HCT116 (cell line): ENCODE results near the gene SEZ6. TPM values are rescaled to one million over a fixed set of nuclear protein-coding genes. Genes with fewer than 3 reads are reported as not detected.

Experiments used
- ATAC-seq: fragments of 200-7000 bp; cut with Tn5 transposase; 2 replicates; pipeline ENCODE4 v1.9.1; 2020; ENCODE audit warnings: mild to moderate bottlenecking, moderate library complexity
- BruUV-seq: library from RNA; stranded (reverse); fragments of 400-500 nt; replicated peaks from 2 replicates; lab custom pipeline; 2021; lab: Mats Ljungman, UMichigan
- CTCF ChIA-PET: fragments of 300-600 bp; sonication (Branson Sonifier 250); formaldehyde crosslinking; loops from one replicate; lab custom pipeline; 2021; ENCODE audit warnings: antibody characterized with exemption; lab: Charles Lee
- POLR2A ChIA-PET: fragments of 300-600, 350-600 bp; sonication (Branson Sonifier 250); formaldehyde crosslinking; loops from one replicate; lab custom pipeline; 2021; ENCODE audit warnings: antibody characterized with exemption; lab: Charles Lee
- RAD21 ChIA-PET, 2 experiments: fragments of 300-600 bp; sonication (Branson Sonifier 250); formaldehyde crosslinking; loops; one replicate each; lab custom pipeline; 2023; ENCODE audit warnings: low total read pairs in 2 of 2; ENCODE audit not compliant: uncharacterized antibody in 2 of 2, unreplicated experiment in 2 of 2, low non-redundant PET in 1 of 2; lab: Charles Lee
- DNase-seq: peaks from one replicate; pipeline ENCODE4 v3.0.0-alpha.2; 2010; ENCODE audit warnings: low read depth, low spot score
- H2AFZ ChIP-seq: fragments of 200-600 bp; shearing (Covaris generic), sonication (generic); 2 replicates; pipeline ENCODE4 v1.6.1; 2017; ENCODE audit warnings: low read depth, mixed run types, mixed read lengths, antibody characterized with exemption, low read length; ENCODE audit not compliant: poor library complexity, severe bottlenecking
- H3K27ac ChIP-seq: 2 replicates; pipeline ENCODE4 v1.5.1; 2012; ENCODE audit warnings: low read depth, low read length
- H3K27me3 ChIP-seq: fragments of 200-600 bp; sonication (generic); 2 replicates; pipeline ENCODE4 v1.6.1; 2016; ENCODE audit warnings: mixed run types, low read length, mixed read lengths; ENCODE audit not compliant: insufficient read depth
- H3K36me3 ChIP-seq, 2 experiments: fragments of 200-500 bp in 1 of 2; fragments of 200-600 bp in 1 of 2; sonication (Bioruptor generic) in 1 of 2; sonication (generic) in 1 of 2; 2 replicates each; pipeline versions ENCODE4 v1.5.1 to v1.6.1; 2014 to 2016; ENCODE audit warnings: low read length in 2 of 2, inconsistent platforms in 1 of 2, mixed read lengths in 1 of 2, mixed run types in 1 of 2; ENCODE audit not compliant: insufficient read depth in 2 of 2, control insufficient read depth in 1 of 2
- H3K4me1 ChIP-seq, 2 experiments: fragments of 200-600 bp in 1 of 2; sonication (generic) in 1 of 2; 2 replicates each; pipeline versions ENCODE4 v1.5.1 to v1.6.1; 2012 to 2017; ENCODE audit warnings: low read length in 2 of 2, inconsistent platforms in 1 of 2, mild to moderate bottlenecking in 1 of 2, mixed read lengths in 1 of 2, mixed run types in 1 of 2, moderate library complexity in 1 of 2; ENCODE audit not compliant: insufficient read depth in 2 of 2, control insufficient read depth in 1 of 2
- H3K4me2 ChIP-seq: fragments of 200-600 bp; sonication (generic); 2 replicates; pipeline ENCODE4 v1.6.1; 2017; ENCODE audit warnings: mixed run types, low read length, mixed read lengths
- H3K4me3 ChIP-seq, 2 experiments: fragments of 200-600 bp in 1 of 2; sonication (generic) in 1 of 2; replicated peaks in 1 of 2; 2 replicates each; pipeline ENCODE4 v1.5.1; 2011 to 2016; ENCODE audit warnings: low read length in 2 of 2, control low read depth in 1 of 2, low read depth in 1 of 2, mild to moderate bottlenecking in 1 of 2, mixed read lengths in 1 of 2, mixed run types in 1 of 2
- H3K79me2 ChIP-seq: fragments of 200-600 bp; sonication (generic); 2 replicates; pipeline ENCODE4 v1.6.1; 2017; ENCODE audit warnings: mild to moderate bottlenecking, mixed run types, low read length, moderate library complexity, mixed read lengths; ENCODE audit not compliant: insufficient read depth
- H3K9ac ChIP-seq: fragments of 200-600 bp; sonication (generic); 2 replicates; pipeline ENCODE4 v1.6.1; 2016; ENCODE audit warnings: low read length, mixed read lengths
- H3K9me2 ChIP-seq: fragments of 200-600 bp; sonication (generic), shearing (Covaris generic); 2 replicates; pipeline ENCODE4 v1.6.1; 2017; ENCODE audit warnings: mixed run types, mild to moderate bottlenecking, moderate library complexity; ENCODE audit not compliant: insufficient read depth
- H3K9me3 ChIP-seq, 2 experiments: fragments of 200-500 bp in 1 of 2; fragments of 200-600 bp in 1 of 2; sonication (Bioruptor generic) in 1 of 2; sonication (generic) in 1 of 2; 2 replicates each; pipeline ENCODE4 v1.6.1; 2014 to 2017; ENCODE audit warnings: low read length in 2 of 2, mixed read lengths in 2 of 2, inconsistent platforms in 1 of 2, low read depth in 1 of 2, mild to moderate bottlenecking in 1 of 2, mixed run types in 1 of 2, moderate library complexity in 1 of 2; ENCODE audit not compliant: control insufficient read depth in 1 of 2, insufficient read depth in 1 of 2
- H4K20me1 ChIP-seq: fragments of 200-600 bp; sonication (generic), shearing (Covaris generic); 2 replicates; pipeline ENCODE4 v1.6.1; 2017; ENCODE audit warnings: mixed run types, mild to moderate bottlenecking, moderate library complexity; ENCODE audit not compliant: insufficient read depth
- CEBPB ChIP-seq: IDR thresholded peaks from 2 replicates; pipeline ENCODE4 v1.6.1; 2012; ENCODE audit warnings: low read depth
- CTCF ChIP-seq, 3 experiments: fragments of 200-600 bp in 1 of 3; sonication (generic) in 1 of 3; IDR thresholded peaks in 2 of 3; conservative IDR thresholded peaks in 1 of 3; 2 replicates each; pipeline ENCODE4 v1.5.1; 2012 to 2017; ENCODE audit warnings: low read depth in 2 of 3, low read length in 2 of 3, antibody characterized with exemption in 1 of 3, borderline replicate concordance in 1 of 3, control low read depth in 1 of 3, mild to moderate bottlenecking in 1 of 3, mixed read lengths in 1 of 3, mixed run types in 1 of 3, moderate library complexity in 1 of 3; ENCODE audit not compliant: insufficient read depth in 1 of 3
- ELF1 ChIP-seq: IDR thresholded peaks from 2 replicates; pipeline ENCODE4 v1.6.1; 2012; ENCODE audit warnings: low read depth, borderline replicate concordance
- REST ChIP-seq: IDR thresholded peaks from 2 replicates; pipeline ENCODE4 v1.6.1; 2012; ENCODE audit warnings: low read depth
- SP1 ChIP-seq: IDR thresholded peaks from 2 replicates; pipeline ENCODE4 v1.6.1; 2012; ENCODE audit warnings: low read depth
- SRF ChIP-seq: IDR thresholded peaks from 2 replicates; pipeline ENCODE4 v1.6.1; 2012; ENCODE audit warnings: low read depth
- TCF7L2 ChIP-seq: IDR thresholded peaks from 2 replicates; pipeline ENCODE4 v1.7.0; 2011; ENCODE audit warnings: borderline replicate concordance, inconsistent platforms; ENCODE audit not compliant: insufficient read depth, insufficient read length; ENCODE audit errors: extremely low read depth
- ZBTB33 ChIP-seq: IDR thresholded peaks from 2 replicates; pipeline ENCODE4 v1.6.1; 2011; ENCODE audit warnings: mild to moderate bottlenecking, low read length, moderate library complexity; ENCODE audit not compliant: insufficient replicate concordance; ENCODE audit errors: extremely low read depth
- ZFX ChIP-seq: fragments of 450-650 bp; IDR thresholded peaks from 2 replicates; pipeline ENCODE4 v1.6.1; 2017
- intact Hi-C: fragments of 100-400 bp; cut with micrococcal nuclease; formaldehyde crosslinking; loops from 2 replicates; pipeline ENCODE4 v1.10.0; 2022
- total RNA-seq: library from RNA; stranded (reverse); gene quantifications from one replicate; pipeline ENCODE4 v1.2.1, GENCODE V29; 2021; ENCODE audit not compliant: unreplicated experiment

Gene SEZ6
- total RNA-seq, 1 experiment from 2014 or later: 0.22 TPM

GRCh38 chr17:29024316-29024952 lies 18.6 kb upstream of the SEZ6 start:
- Histone ChIP-seq H3K27ac (no peak overlapping the region), H3K9ac (no peak overlapping the region), H2AFZ (no peak overlapping the region), H3K9me2 (no peaks in the 10 kb centered on the region), H3K4me1 (no peaks in the 10 kb centered on the region), H4K20me1 (no peaks in the 10 kb centered on the region), H3K27me3 (peaks cover 56% of the 10 kb centered on the region), H3K4me2 (no peak overlapping the region), H3K36me3 (no peaks in the 10 kb centered on the region), H3K9me3 (no peaks in the 10 kb centered on the region), H3K79me2 (no peaks in the 10 kb centered on the region), H3K4me3 (no peak overlapping the region)
- RAD21 ChIA-PET: no interaction called here
- no TSS peak for BruUV-seq
- ATAC-seq (no peak), DNase-seq (no peak)
- intact Hi-C loops: no loop called here
- POLR2A ChIA-PET: no interaction called here
- CTCF ChIA-PET: no interaction called here
- TF ChIP-seq ZFX (no peak), ELF1 (no peak), SP1 (no peak), TCF7L2 (no peak), ZBTB33 (no peak), CTCF (IDR thresholded peaks at IDR 0.05 in 2 of 3, conservative IDR thresholded peaks at IDR 0.05 in 1 of 3; ENCODE audit: borderline replicate concordance in 1 of 3, insufficient read depth in 1 of 3, low read depth in 2 of 3, low read length in 2 of 3) (no peak), SRF (no peak), REST (no peak), CEBPB (no peak)
